K562 (cell line): ENCODE data around the gene GFAP. TPM values are rescaled to one million over a fixed set of nuclear protein-coding genes. Genes with fewer than 3 reads are reported as not detected.

Source experiments
- CREBBP ChIP-seq: IDR thresholded peaks from one replicate; pipeline ENCODE4 v1.6.1; 2012; ENCODE audit warnings: low read depth, mild to moderate bottlenecking, control low read depth, inconsistent platforms, low read length
- HNRNPK ChIP-seq: fragments of 200-400 bp; formaldehyde crosslinking; IDR thresholded peaks from one replicate; pipeline ENCODE4 v1.6.1; 2018; ENCODE audit warnings: mild to moderate bottlenecking, low read depth, low read length; ENCODE audit not compliant: poor library complexity, severe bottlenecking
- MTF1 ChIP-seq: fragments of 250-450 bp; sonication (Bioruptor Pico); IDR thresholded peaks from 2 replicates; pipeline ENCODE4 v1.9.0; 2021; ENCODE audit warnings: moderate library complexity, mild to moderate bottlenecking, inconsistent platforms, borderline replicate concordance
- RBBP5 ChIP-seq: fragments of 200-600 bp; sonication (generic); IDR thresholded peaks from 2 replicates; pipeline ENCODE4 v1.6.1; 2012; ENCODE audit warnings: borderline replicate concordance, mild to moderate bottlenecking, low read length, control low read depth, inconsistent platforms; ENCODE audit not compliant: insufficient read depth, poor library complexity, severe bottlenecking
- SNIP1 ChIP-seq: fragments of 450-650 bp; IDR thresholded peaks from 2 replicates; pipeline ENCODE4 v1.7.1; 2017; ENCODE audit warnings: low read depth, mild to moderate bottlenecking
- SNRNP70 ChIP-seq: fragments of 200-400 bp; formaldehyde crosslinking; optimal IDR thresholded peaks from 2 replicates; pipeline ENCODE3; 2017; ENCODE audit warnings: low read depth, low read length
- ZBTB1 ChIP-seq: sonication (generic); formaldehyde crosslinking; IDR thresholded peaks from 2 replicates; pipeline ENCODE4 v1.8.1; 2023; ENCODE audit warnings: missing genetic modification reagents, low read depth, mild to moderate bottlenecking, borderline replicate concordance
- ZNF23 ChIP-seq: fragments of 250-450 bp; sonication (Bioruptor Pico); IDR thresholded peaks from 2 replicates; pipeline ENCODE4 v1.4.0; 2020; ENCODE audit warnings: mild to moderate bottlenecking
- polyA plus RNA-seq, 8 experiments: library from polyadenylated mRNA; depleted of rRNA in 4 of 8; stranded (reverse) in 5 of 8; unstranded in 3 of 8; fragments of >200 nt; fragmentation: Nextera tagmentation in 2 of 8; fragmentation: Illumina TruSeq in 1 of 8; extraction: Ambion mirVana in 2 of 8; extraction: Trizol in 1 of 8; gene quantifications; 2 replicates each; pipeline versions ENCODE4 v1.2.1 to v1.2.3, GENCODE V29; 2011 to 2014; ENCODE audit warnings: inconsistent platforms in 1 of 8, missing spikeins in 1 of 8
- total RNA-seq, 7 experiments: library from RNA; depleted of rRNA in 6 of 7; stranded (reverse); fragments of >200 nt in 6 of 7; fragmentation: Illumina TruSeq in 2 of 7; extraction: Trizol in 2 of 7; gene quantifications; 2 replicates each; pipeline versions ENCODE4 v1.2.1 to v1.2.3, GENCODE V29; 2011 to 2021; ENCODE audit warnings: low replicate concordance in 1 of 7
- TF ChIP-seq, protein P1 (sequence below): fragments of 250-450 bp; sonication (Bioruptor Pico); IDR thresholded peaks from 2 replicates; pipeline ENCODE4 v1.4.0; 2020
- TF ChIP-seq, protein P2 (sequence below), 2 experiments: fragments of 450-650 bp; IDR thresholded peaks; 2 replicates each; pipeline ENCODE4 v1.6.1; 2018; ENCODE audit warnings: mild to moderate bottlenecking in 2 of 2, low read depth in 1 of 2; ENCODE audit not compliant: partially characterized antibody in 2 of 2
- TF ChIP-seq, protein P3 (sequence below): sonication (generic); formaldehyde crosslinking; IDR thresholded peaks from 2 replicates; pipeline ENCODE4 v1.8.0; 2022; ENCODE audit warnings: mild to moderate bottlenecking, missing genetic modification reagents
- TF ChIP-seq, protein P4 (sequence below), 2 experiments: fragments of 200-800 bp in 1 of 2; sonication (Bioruptor generic) in 1 of 2; sonication (generic) in 1 of 2; formaldehyde crosslinking in 1 of 2; IDR thresholded peaks in 1 of 2; conservative IDR thresholded peaks in 1 of 2; 2 replicates each; pipeline versions ENCODE4 v1.5.0 to v1.6.1; 2016 to 2020; ENCODE audit warnings: missing compliant biosample characterization in 1 of 2, missing genetic modification characterization in 1 of 2, missing genetic modification reagents in 1 of 2

Gene GFAP
- total and polyA plus RNA-seq, 9 of the 15 experiments (the other 6 are each of a cell fraction or from before 2014, with no cell fraction given) = 0.07 to 1.4 (median 0.60) TPM; not detected in 1

DNA sequence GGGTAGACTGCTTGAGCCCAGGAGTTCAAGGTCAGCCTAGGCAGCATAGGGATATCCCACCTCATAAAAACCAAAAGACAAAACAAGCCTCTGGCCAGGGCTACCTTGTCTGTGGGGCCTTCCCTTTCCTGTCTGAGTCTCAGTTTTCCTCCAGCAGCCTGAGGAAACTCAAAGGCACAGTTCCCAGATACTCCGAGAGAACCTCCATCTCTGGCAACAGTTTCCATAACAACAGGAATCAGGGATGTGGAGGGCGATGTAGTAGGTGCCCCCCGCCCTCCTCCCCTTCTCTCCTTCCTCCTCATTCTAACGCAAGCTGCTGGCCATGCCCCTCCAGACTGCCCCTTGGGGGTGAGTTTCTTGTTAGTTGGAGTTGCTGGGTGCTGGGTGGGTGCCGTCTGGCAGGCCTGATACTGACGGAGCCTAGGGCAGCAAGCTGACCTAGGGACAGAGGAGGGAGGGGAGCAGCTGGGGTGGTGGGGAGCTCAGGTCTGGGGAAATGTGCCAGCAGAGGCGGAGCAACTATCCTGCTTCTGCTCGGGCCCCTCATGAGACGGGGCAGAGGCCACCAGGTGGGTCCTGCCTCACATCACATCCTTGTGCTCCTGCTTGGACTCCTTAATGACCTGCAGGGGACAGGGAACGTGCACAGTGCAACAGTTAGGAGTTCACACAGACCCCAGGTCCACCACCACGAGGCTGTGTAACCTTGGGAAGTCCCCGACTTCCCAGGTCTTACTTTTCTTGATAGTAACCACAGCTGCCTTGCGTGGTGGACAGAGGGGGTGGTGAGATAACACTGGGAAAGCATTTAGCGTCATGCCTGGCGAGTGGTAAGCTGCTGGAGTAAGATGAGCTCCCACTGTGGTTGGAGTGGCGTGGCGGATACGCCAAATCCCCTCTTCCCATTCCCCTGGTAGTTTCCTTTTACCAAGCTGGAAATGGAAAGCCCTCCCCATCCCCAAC is 8.3 kb downstream of the GFAP start (continued):
- TF ChIP-seq, protein P1, sequence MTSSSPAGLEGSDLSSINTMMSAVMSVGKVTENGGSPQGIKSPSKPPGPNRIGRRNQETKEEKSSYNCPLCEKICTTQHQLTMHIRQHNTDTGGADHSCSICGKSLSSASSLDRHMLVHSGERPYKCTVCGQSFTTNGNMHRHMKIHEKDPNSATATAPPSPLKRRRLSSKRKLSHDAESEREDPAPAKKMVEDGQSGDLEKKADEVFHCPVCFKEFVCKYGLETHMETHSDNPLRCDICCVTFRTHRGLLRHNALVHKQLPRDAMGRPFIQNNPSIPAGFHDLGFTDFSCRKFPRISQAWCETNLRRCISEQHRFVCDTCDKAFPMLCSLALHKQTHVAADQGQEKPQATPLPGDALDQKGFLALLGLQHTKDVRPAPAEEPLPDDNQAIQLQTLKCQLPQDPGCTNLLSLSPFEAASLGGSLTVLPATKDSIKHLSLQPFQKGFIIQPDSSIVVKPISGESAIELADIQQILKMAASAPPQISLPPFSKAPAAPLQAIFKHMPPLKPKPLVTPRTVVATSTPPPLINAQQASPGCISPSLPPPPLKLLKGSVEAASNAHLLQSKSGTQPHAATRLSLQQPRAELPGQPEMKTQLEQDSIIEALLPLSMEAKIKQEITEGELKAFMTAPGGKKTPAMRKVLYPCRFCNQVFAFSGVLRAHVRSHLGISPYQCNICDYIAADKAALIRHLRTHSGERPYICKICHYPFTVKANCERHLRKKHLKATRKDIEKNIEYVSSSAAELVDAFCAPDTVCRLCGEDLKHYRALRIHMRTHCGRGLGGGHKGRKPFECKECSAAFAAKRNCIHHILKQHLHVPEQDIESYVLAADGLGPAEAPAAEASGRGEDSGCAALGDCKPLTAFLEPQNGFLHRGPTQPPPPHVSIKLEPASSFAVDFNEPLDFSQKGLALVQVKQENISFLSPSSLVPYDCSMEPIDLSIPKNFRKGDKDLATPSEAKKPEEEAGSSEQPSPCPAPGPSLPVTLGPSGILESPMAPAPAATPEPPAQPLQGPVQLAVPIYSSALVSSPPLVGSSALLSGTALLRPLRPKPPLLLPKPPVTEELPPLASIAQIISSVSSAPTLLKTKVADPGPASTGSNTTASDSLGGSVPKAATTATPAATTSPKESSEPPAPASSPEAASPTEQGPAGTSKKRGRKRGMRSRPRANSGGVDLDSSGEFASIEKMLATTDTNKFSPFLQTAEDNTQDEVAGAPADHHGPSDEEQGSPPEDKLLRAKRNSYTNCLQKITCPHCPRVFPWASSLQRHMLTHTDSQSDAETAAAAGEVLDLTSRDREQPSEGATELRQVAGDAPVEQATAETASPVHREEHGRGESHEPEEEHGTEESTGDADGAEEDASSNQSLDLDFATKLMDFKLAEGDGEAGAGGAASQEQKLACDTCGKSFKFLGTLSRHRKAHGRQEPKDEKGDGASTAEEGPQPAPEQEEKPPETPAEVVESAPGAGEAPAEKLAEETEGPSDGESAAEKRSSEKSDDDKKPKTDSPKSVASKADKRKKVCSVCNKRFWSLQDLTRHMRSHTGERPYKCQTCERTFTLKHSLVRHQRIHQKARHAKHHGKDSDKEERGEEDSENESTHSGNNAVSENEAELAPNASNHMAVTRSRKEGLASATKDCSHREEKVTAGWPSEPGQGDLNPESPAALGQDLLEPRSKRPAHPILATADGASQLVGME (CRISPR knock-in tag) = no peak
- TF ChIP-seq, protein P2, sequence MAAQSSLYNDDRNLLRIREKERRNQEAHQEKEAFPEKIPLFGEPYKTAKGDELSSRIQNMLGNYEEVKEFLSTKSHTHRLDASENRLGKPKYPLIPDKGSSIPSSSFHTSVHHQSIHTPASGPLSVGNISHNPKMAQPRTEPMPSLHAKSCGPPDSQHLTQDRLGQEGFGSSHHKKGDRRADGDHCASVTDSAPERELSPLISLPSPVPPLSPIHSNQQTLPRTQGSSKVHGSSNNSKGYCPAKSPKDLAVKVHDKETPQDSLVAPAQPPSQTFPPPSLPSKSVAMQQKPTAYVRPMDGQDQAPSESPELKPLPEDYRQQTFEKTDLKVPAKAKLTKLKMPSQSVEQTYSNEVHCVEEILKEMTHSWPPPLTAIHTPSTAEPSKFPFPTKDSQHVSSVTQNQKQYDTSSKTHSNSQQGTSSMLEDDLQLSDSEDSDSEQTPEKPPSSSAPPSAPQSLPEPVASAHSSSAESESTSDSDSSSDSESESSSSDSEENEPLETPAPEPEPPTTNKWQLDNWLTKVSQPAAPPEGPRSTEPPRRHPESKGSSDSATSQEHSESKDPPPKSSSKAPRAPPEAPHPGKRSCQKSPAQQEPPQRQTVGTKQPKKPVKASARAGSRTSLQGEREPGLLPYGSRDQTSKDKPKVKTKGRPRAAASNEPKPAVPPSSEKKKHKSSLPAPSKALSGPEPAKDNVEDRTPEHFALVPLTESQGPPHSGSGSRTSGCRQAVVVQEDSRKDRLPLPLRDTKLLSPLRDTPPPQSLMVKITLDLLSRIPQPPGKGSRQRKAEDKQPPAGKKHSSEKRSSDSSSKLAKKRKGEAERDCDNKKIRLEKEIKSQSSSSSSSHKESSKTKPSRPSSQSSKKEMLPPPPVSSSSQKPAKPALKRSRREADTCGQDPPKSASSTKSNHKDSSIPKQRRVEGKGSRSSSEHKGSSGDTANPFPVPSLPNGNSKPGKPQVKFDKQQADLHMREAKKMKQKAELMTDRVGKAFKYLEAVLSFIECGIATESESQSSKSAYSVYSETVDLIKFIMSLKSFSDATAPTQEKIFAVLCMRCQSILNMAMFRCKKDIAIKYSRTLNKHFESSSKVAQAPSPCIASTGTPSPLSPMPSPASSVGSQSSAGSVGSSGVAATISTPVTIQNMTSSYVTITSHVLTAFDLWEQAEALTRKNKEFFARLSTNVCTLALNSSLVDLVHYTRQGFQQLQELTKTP (IDR thresholded peaks at IDR 0.05; ENCODE audit: low read depth in 1 of 2, partially characterized antibody in 2 of 2) = no peak
- TF ChIP-seq RBBP5 (no peak), ZNF23 (no peak), SNIP1 (no peak), CREBBP (no peak), HNRNPK (no peak), ZBTB1 (no peak), MTF1 (CRISPR knock-in tag) (no peak), SNRNP70 (no peak)
- TF ChIP-seq, protein P3, sequence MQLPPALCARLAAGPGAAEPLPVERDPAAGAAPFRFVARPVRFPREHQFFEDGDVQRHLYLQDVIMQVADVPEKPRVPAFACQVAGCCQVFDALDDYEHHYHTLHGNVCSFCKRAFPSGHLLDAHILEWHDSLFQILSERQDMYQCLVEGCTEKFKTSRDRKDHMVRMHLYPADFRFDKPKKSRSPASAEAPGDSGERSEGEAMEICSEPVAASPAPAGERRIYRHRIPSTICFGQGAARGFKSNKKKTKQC (CRISPR knock-in tag) = no peak
- TF ChIP-seq, protein P4, sequence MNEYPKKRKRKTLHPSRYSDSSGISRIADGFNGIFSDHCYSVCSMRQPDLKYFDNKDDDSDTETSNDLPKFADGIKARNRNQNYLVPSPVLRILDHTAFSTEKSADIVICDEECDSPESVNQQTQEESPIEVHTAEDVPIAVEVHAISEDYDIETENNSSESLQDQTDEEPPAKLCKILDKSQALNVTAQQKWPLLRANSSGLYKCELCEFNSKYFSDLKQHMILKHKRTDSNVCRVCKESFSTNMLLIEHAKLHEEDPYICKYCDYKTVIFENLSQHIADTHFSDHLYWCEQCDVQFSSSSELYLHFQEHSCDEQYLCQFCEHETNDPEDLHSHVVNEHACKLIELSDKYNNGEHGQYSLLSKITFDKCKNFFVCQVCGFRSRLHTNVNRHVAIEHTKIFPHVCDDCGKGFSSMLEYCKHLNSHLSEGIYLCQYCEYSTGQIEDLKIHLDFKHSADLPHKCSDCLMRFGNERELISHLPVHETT (CRISPR knock-in tag; conservative IDR thresholded peaks at IDR 0.05 in 1 of 2, IDR thresholded peaks at IDR 0.05 in 1 of 2) = no peak
